PC-9 (cell line): ENCODE data around the gene HPCA. TPM values are rescaled to one million over a fixed set of nuclear protein-coding genes. Genes with fewer than 3 reads are reported as not detected.
A peak's percentile ranks its signal among the peaks of the same experiment; 100 is the strongest.

Source experiments
- BruUV-seq: library from RNA; stranded (reverse); fragments of 400-500 nt; replicated peaks from 2 replicates; lab custom pipeline; 2021; lab: Mats Ljungman, UMichigan
- CTCF ChIA-PET: fragments of 300-600 bp; sonication (Branson Sonifier 250); formaldehyde crosslinking; loops from one replicate; lab custom pipeline; 2022; ENCODE audit warnings: antibody characterized with exemption; lab: Charles Lee
- POLR2A ChIA-PET: fragments of 300-600 bp; sonication (Branson Sonifier 250); formaldehyde crosslinking; loops from one replicate; lab custom pipeline; 2022; ENCODE audit warnings: antibody characterized with exemption; ENCODE audit not compliant: unreplicated experiment; lab: Charles Lee
- DNase-seq, 2 experiments: peaks; one replicate each; pipeline versions ENCODE4 v3.0.0 to v3.0.0-alpha.2; 2015 to 2022; ENCODE audit warnings: mixed read lengths in 1 of 2
- H2AFZ ChIP-seq: fragments of 200-600 bp; sonication (generic); 2 replicates; pipeline ENCODE4 v1.8.1; 2017; ENCODE audit warnings: antibody characterized with exemption
- H3F3A ChIP-seq: fragments of 200-600 bp; sonication (generic); 2 replicates; pipeline ENCODE4 v1.8.1; 2017; ENCODE audit warnings: antibody characterized with exemption, mild to moderate bottlenecking, low read depth; ENCODE audit not compliant: insufficient read depth
- H3K27ac ChIP-seq: fragments of 200-600 bp; sonication (generic); 2 replicates; pipeline ENCODE4 v1.6.1; 2016; ENCODE audit warnings: mixed run types
- H3K27me3 ChIP-seq: fragments of 200-600 bp; sonication (generic); 2 replicates; pipeline ENCODE4 v1.6.1; 2016; ENCODE audit warnings: low read depth, mixed run types; ENCODE audit not compliant: insufficient read depth
- H3K36me3 ChIP-seq: fragments of 200-600 bp; sonication (generic); 2 replicates; pipeline ENCODE4 v1.6.1; 2016; ENCODE audit warnings: low read depth, mixed run types
- H3K4me1 ChIP-seq: fragments of 200-600 bp; sonication (generic); replicated peaks from 2 replicates; pipeline ENCODE4 v1.6.1; 2016; ENCODE audit warnings: mixed run types; ENCODE audit not compliant: insufficient read depth
- H3K4me2 ChIP-seq: fragments of 200-600 bp; sonication (generic); 2 replicates; pipeline ENCODE4 v1.6.1; 2017; ENCODE audit warnings: mixed run types
- H3K4me3 ChIP-seq: fragments of 200-600 bp; sonication (generic); 2 replicates; pipeline ENCODE4 v1.6.1; 2016; ENCODE audit warnings: mixed run types
- H3K79me2 ChIP-seq: fragments of 200-600 bp; sonication (generic); 2 replicates; pipeline ENCODE4 v1.6.1; 2017; ENCODE audit warnings: low read depth, mixed run types
- H3K9me2 ChIP-seq: fragments of 200-600 bp; sonication (generic); 2 replicates; pipeline ENCODE4 v1.8.1; 2017; ENCODE audit warnings: mild to moderate bottlenecking; ENCODE audit not compliant: insufficient read depth
- H3K9me3 ChIP-seq: fragments of 200-600 bp; sonication (generic); 2 replicates; pipeline ENCODE4 v1.8.1; 2016; ENCODE audit warnings: low read depth; ENCODE audit not compliant: insufficient read depth
- H4K20me1 ChIP-seq: fragments of 200-600 bp; sonication (generic); 2 replicates; pipeline ENCODE4 v1.8.1; 2017; ENCODE audit not compliant: insufficient read depth
- EZH2 ChIP-seq: fragments of 200-600 bp; sonication (generic); IDR thresholded peaks from 2 replicates; pipeline ENCODE4 v1.8.0; 2017; ENCODE audit warnings: antibody characterized with exemption, low read depth
- intact Hi-C: fragments of 100-400 bp; cut with micrococcal nuclease; formaldehyde crosslinking; loops from one replicate; pipeline ENCODE4 v1.10.0; 2022; ENCODE audit not compliant: unreplicated experiment
- total RNA-seq: library from RNA; stranded (reverse); gene quantifications from 2 replicates; pipeline ENCODE4 v1.2.3, GENCODE V29; 2021
- TF ChIP-seq, protein P1 (sequence below): fragments of 200-600 bp; sonication (generic); conservative IDR thresholded peaks from 2 replicates; pipeline ENCODE4 v1.6.1; 2017; ENCODE audit warnings: mixed run types, antibody characterized with exemption, mild to moderate bottlenecking, moderate library complexity

Gene HPCA
- total RNA-seq, 1 experiment from 2014 or later: not detected

DNA sequence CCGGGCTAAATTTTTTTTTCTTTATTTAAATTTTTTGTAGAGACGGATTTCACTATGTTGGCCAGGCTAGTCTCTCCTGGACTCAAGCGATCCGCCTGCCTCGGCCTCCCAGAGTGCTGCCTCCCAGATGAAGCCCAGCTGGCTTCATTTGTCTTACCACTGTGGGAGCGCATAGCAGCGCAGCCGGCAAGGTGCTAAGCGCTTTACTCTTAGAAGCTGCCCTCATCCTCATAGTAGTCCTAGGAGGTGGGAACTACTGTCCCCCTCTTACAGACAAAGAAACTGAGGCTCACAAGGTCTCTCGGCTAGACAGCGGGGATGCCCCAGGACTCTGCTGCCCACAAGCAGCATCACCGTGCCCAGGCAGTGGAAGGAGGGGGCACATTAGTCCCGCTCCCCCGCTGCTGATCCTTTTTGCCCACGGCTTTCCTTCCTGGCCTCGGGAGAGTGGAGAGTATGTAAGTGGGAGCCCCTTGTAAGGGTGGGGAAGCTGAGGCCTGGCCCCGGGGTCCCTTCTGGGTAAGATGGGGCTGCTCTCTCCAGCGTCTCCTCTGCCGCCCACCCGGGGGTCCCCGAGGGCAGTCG is 14.2 kb downstream of the HPCA start:
- H3F3A ChIP-seq: peaks cover 14% of the 10 kb centered on the region; the same call in 1 of the 2 replicates
- H3K4me1 ChIP-seq: no peaks in the 10 kb centered on the region
- TSS peak; percentile 37 for BruUV-seq
- H3K4me3 ChIP-seq: peak overlapping the region; percentile 97
- no peaks in the 10 kb centered on the region; the same call in 1 of the 2 replicates for H4K20me1 ChIP-seq
- H3K36me3 ChIP-seq: no peaks in the 10 kb centered on the region
- H2AFZ ChIP-seq: peak overlapping the region; percentile 94
- H3K9me2 ChIP-seq: no peaks in the 10 kb centered on the region
- H3K79me2 ChIP-seq: 0 out of 2 replicates have a peak, but pooled peaks cover 8% of the 10 kb centered on the region
- no peaks in the 10 kb centered on the region for H3K27me3 ChIP-seq
- DNase-seq: no peak
- peak overlapping the region; percentile 86 for H3K4me2 ChIP-seq
- POLR2A ChIA-PET: no interaction called here
- H3K9me3 ChIP-seq: no peaks in the 10 kb centered on the region
- TF ChIP-seq, protein P1, sequence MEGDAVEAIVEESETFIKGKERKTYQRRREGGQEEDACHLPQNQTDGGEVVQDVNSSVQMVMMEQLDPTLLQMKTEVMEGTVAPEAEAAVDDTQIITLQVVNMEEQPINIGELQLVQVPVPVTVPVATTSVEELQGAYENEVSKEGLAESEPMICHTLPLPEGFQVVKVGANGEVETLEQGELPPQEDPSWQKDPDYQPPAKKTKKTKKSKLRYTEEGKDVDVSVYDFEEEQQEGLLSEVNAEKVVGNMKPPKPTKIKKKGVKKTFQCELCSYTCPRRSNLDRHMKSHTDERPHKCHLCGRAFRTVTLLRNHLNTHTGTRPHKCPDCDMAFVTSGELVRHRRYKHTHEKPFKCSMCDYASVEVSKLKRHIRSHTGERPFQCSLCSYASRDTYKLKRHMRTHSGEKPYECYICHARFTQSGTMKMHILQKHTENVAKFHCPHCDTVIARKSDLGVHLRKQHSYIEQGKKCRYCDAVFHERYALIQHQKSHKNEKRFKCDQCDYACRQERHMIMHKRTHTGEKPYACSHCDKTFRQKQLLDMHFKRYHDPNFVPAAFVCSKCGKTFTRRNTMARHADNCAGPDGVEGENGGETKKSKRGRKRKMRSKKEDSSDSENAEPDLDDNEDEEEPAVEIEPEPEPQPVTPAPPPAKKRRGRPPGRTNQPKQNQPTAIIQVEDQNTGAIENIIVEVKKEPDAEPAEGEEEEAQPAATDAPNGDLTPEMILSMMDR: no peak
- TF ChIP-seq EZH2: no peak
- H3K27ac ChIP-seq: no peak overlapping the region
- intact Hi-C loops: no loop called here
- CTCF ChIA-PET: no interaction called here

DNA sequence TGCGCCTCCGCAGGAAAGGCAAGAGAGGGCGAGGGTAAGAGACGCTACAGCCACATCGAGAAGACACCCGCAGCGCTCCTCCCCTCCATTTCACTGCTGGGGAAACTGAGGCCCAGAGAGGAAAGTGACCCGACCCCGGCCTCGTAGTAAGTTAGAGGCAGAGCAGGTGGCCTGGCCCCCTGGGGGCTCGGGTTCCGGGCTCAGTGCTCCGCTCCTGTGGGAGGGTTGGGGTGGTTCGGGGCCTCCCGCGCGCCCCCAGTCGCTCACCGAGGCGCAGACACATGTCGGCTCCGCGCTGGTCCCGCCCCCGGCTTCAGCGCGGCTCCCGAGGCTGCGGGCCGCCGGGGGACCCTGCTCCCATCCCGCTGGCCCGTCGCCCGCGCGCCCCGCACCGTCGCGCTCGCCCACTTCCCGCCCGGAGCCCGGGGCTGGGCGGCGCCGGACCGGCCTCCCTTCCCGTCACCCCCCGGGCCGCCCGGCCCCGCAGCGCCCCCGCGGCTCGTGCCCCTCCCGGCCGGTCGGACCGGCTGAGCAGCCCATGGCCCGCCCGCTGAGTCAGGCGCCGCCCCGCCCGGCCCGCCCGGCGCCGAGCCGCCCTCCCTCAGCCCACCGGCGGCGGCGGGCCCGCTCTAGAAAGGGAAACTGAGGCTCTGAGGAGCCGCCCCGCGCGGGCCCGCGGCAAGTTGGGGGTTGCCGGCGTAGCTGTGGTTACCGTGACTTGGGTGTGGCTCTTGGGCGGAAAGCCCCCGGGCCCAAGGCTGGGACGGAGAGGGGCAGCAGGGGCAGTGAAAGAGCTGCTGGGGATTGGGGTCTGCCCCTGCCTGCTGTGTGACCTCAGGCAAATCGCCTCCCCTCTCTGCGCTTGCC is 14.9 kb downstream of the HPCA start, which contains the start of gene TMEM54:
TSS of gene TMEM54 (minus strand) at position 434 of the 867 bp plus-strand sequence. CDS start at position 283, 151 bp downstream.
- H4K20me1 ChIP-seq: no peaks in the 10 kb centered on the region; the same call in 1 of the 2 replicates
- no peaks in the 10 kb centered on the region for H3K9me3 ChIP-seq
- no peak within 1 kb of the TSS for H3K27ac ChIP-seq
- ChIA-PET CTCF (no interaction called here), POLR2A (no interaction called here)
- peak within 1 kb of the TSS; percentile 100 for H2AFZ ChIP-seq
- no peaks in the 10 kb centered on the region for H3K27me3 ChIP-seq
- H3K9me2 ChIP-seq: no peaks in the 10 kb centered on the region
- no peaks in the 10 kb centered on the region for H3K4me1 ChIP-seq
- 0 out of 2 replicates have a peak, but pooled peaks cover 8% of the 10 kb centered on the region for H3K79me2 ChIP-seq
- peaks cover 14% of the 10 kb centered on the region; the same call in 1 of the 2 replicates for H3F3A ChIP-seq
- intact Hi-C loops: no loop called here
- TF ChIP-seq EZH2: no peak
- TF ChIP-seq, protein P1: no peak
- H3K36me3 ChIP-seq: no peaks in the 10 kb centered on the region
- peak within 1 kb of the TSS; percentile 97 for H3K4me3 ChIP-seq
- TSS peak; percentile 78 for BruUV-seq
- peak within 1 kb of the TSS; percentile 98 for H3K4me2 ChIP-seq
- DNase-seq: peak in 1 of 2 experiments; percentile 81

DNA sequence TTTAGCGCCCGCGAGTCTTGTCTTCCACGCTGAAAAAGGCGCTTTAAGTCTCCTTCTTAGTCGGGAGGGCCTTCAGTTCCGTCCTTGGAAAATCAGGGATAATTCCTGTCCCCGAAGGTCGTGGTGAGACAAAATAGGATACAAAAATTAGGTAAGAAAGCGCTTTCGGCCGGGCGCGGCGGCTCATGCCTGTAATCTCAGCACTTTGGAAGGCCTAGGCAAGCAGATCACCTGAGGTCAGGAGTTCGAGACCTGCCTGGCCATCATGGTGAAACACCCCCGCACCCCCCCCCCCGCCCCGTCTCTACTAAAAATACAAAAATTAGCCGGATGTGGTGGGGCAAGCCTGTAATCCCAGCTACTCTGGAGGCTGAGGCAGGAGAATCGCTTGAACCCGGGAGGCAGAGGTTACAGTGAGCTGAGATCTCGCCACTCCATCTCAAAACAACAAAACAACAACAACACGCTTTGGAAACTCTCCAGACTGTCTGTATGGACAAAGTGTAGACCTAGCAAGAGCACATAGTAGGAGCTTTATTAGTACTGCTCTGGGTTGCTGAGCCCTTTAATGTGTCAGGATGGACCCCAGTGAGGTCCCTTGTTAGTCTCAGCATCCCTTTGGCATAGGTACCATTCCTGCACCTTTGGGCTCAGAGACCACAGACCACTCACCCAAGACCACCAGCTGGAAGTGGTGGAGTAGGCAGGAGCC is 15.7 kb downstream of the HPCA start:
- H3K27ac ChIP-seq: no peak overlapping the region
- peak overlapping the region; percentile 98 for H3K4me2 ChIP-seq
- no peaks in the 10 kb centered on the region for H3K4me1 ChIP-seq
- H3K4me3 ChIP-seq: peak overlapping the region; percentile 97
- H3K79me2 ChIP-seq: 0 out of 2 replicates have a peak, but pooled peaks cover 8% of the 10 kb centered on the region
- no peaks in the 10 kb centered on the region for H3K9me3 ChIP-seq
- BruUV-seq: no TSS peak
- H3K27me3 ChIP-seq: no peaks in the 10 kb centered on the region
- CTCF ChIA-PET: no interaction called here
- POLR2A ChIA-PET: no interaction called here
- no peaks in the 10 kb centered on the region for H3K9me2 ChIP-seq
- peaks cover 14% of the 10 kb centered on the region; the same call in 1 of the 2 replicates for H3F3A ChIP-seq
- no peak for DNase-seq
- no peaks in the 10 kb centered on the region; the same call in 1 of the 2 replicates for H4K20me1 ChIP-seq
- peak overlapping the region; percentile 100 for H2AFZ ChIP-seq
- TF ChIP-seq, protein P1: no peak
- no peak for TF ChIP-seq EZH2
- intact Hi-C loops: no loop called here
- H3K36me3 ChIP-seq: no peaks in the 10 kb centered on the region
